Measurements from ENCODE around the gene MALAT1. TPM values are rescaled to one million over a fixed set of nuclear protein-coding genes. Genes with fewer than 3 reads are reported as not detected.

Gene MALAT1
- total and polyA plus RNA-seq, 2 of the 13 experiments (the other 11 are each of a cell fraction or from before 2014, with no cell fraction given), result 143 to 1,237 TPM

DNA sequence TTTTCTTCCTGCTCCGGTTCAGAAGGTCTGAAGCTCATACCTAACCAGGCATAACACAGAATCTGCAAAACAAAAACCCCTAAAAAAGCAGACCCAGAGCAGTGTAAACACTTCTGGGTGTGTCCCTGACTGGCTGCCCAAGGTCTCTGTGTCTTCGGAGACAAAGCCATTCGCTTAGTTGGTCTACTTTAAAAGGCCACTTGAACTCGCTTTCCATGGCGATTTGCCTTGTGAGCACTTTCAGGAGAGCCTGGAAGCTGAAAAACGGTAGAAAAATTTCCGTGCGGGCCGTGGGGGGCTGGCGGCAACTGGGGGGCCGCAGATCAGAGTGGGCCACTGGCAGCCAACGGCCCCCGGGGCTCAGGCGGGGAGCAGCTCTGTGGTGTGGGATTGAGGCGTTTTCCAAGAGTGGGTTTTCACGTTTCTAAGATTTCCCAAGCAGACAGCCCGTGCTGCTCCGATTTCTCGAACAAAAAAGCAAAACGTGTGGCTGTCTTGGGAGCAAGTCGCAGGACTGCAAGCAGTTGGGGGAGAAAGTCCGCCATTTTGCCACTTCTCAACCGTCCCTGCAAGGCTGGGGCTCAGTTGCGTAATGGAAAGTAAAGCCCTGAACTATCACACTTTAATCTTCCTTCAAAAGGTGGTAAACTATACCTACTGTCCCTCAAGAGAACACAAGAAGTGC, 661 bp upstream of the MALAT1 start (continued):
- no peak for TF ChIP-seq HOMEZ (CRISPR knock-in tag; IDR thresholded peaks at IDR 0.05; ENCODE audit: low read depth)
- no peak for TF ChIP-seq PCBP2 (optimal IDR thresholded peaks at IDR 0.05; ENCODE audit: low read depth, low read length, poor library complexity, severe bottlenecking)
- TF ChIP-seq, protein P1, sequence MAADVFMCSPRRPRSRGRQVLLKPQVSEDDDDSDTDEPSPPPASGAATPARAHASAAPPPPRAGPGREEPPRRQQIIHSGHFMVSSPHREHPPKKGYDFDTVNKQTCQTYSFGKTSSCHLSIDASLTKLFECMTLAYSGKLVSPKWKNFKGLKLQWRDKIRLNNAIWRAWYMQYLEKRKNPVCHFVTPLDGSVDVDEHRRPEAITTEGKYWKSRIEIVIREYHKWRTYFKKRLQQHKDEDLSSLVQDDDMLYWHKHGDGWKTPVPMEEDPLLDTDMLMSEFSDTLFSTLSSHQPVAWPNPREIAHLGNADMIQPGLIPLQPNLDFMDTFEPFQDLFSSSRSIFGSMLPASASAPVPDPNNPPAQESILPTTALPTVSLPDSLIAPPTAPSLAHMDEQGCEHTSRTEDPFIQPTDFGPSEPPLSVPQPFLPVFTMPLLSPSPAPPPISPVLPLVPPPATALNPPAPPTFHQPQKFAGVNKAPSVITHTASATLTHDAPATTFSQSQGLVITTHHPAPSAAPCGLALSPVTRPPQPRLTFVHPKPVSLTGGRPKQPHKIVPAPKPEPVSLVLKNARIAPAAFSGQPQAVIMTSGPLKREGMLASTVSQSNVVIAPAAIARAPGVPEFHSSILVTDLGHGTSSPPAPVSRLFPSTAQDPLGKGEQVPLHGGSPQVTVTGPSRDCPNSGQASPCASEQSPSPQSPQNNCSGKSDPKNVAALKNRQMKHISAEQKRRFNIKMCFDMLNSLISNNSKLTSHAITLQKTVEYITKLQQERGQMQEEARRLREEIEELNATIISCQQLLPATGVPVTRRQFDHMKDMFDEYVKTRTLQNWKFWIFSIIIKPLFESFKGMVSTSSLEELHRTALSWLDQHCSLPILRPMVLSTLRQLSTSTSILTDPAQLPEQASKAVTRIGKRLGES (CRISPR knock-in tag; IDR thresholded peaks at IDR 0.05; ENCODE audit: borderline replicate concordance), result no peak
- TF ChIP-seq ZNF160 (CRISPR knock-in tag; IDR thresholded peaks at IDR 0.05), result no peak
- TF ChIP-seq THAP8 (CRISPR knock-in tag; IDR thresholded peaks at IDR 0.05; ENCODE audit: borderline replicate concordance), result no peak
- TF ChIP-seq XRCC5 (optimal IDR thresholded peaks at IDR 0.05; ENCODE audit: low read length), result no peak
- no peak for TF ChIP-seq ZNF225 (CRISPR knock-in tag; IDR thresholded peaks at IDR 0.05)
- no peak for TF ChIP-seq DR1 (CRISPR knock-in tag; IDR thresholded peaks at IDR 0.05)
- no peak for TF ChIP-seq TEAD3 (CRISPR knock-in tag; optimal IDR thresholded peaks at IDR 0.05; ENCODE audit: borderline replicate concordance)
- no peak for TF ChIP-seq TP53 (CRISPR knock-in tag; conservative IDR thresholded peaks at IDR 0.05)
- TF ChIP-seq HINFP (CRISPR knock-in tag; IDR thresholded peaks at IDR 0.05; ENCODE audit: low read depth), result no peak
- TF ChIP-seq, protein P2, sequence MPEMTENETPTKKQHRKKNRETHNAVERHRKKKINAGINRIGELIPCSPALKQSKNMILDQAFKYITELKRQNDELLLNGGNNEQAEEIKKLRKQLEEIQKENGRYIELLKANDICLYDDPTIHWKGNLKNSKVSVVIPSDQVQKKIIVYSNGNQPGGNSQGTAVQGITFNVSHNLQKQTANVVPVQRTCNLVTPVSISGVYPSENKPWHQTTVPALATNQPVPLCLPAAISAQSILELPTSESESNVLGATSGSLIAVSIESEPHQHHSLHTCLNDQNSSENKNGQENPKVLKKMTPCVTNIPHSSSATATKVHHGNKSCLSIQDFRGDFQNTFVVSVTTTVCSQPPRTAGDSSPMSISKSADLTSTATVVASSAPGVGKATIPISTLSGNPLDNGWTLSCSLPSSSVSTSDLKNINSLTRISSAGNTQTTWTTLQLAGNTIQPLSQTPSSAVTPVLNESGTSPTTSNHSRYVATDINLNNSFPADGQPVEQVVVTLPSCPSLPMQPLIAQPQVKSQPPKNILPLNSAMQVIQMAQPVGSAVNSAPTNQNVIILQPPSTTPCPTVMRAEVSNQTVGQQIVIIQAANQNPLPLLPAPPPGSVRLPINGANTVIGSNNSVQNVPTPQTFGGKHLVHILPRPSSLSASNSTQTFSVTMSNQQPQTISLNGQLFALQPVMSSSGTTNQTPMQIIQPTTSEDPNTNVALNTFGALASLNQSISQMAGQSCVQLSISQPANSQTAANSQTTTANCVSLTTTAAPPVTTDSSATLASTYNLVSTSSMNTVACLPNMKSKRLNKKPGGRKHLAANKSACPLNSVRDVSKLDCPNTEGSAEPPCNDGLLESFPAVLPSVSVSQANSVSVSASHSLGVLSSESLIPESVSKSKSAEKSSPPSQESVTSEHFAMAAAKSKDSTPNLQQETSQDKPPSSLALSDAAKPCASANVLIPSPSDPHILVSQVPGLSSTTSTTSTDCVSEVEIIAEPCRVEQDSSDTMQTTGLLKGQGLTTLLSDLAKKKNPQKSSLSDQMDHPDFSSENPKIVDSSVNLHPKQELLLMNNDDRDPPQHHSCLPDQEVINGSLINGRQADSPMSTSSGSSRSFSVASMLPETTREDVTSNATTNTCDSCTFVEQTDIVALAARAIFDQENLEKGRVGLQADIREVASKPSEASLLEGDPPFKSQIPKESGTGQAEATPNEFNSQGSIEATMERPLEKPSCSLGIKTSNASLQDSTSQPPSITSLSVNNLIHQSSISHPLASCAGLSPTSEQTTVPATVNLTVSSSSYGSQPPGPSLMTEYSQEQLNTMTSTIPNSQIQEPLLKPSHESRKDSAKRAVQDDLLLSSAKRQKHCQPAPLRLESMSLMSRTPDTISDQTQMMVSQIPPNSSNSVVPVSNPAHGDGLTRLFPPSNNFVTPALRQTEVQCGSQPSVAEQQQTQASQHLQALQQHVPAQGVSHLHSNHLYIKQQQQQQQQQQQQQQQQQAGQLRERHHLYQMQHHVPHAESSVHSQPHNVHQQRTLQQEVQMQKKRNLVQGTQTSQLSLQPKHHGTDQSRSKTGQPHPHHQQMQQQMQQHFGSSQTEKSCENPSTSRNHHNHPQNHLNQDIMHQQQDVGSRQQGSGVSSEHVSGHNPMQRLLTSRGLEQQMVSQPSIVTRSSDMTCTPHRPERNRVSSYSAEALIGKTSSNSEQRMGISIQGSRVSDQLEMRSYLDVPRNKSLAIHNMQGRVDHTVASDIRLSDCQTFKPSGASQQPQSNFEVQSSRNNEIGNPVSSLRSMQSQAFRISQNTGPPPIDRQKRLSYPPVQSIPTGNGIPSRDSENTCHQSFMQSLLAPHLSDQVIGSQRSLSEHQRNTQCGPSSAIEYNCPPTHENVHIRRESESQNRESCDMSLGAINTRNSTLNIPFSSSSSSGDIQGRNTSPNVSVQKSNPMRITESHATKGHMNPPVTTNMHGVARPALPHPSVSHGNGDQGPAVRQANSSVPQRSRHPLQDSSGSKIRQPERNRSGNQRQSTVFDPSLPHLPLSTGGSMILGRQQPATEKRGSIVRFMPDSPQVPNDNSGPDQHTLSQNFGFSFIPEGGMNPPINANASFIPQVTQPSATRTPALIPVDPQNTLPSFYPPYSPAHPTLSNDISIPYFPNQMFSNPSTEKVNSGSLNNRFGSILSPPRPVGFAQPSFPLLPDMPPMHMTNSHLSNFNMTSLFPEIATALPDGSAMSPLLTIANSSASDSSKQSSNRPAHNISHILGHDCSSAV (CRISPR knock-in tag; IDR thresholded peaks at IDR 0.05; ENCODE audit: borderline replicate concordance), result no peak
- no peak for TF ChIP-seq ZMYM2 (CRISPR knock-in tag; IDR thresholded peaks at IDR 0.05)

Measured in HepG2 (cell line).